NCI-H748 treated with DMSO at 0.1 percent for 48 hours (cell line): Measurements from ENCODE around the gene ABCA7.

ENCODE experiments used
- DNase-seq: peaks from one replicate; lab custom pipeline; 2025; lab: John Stamatoyannopoulos, UW

The ABCA7 gene, protein sequence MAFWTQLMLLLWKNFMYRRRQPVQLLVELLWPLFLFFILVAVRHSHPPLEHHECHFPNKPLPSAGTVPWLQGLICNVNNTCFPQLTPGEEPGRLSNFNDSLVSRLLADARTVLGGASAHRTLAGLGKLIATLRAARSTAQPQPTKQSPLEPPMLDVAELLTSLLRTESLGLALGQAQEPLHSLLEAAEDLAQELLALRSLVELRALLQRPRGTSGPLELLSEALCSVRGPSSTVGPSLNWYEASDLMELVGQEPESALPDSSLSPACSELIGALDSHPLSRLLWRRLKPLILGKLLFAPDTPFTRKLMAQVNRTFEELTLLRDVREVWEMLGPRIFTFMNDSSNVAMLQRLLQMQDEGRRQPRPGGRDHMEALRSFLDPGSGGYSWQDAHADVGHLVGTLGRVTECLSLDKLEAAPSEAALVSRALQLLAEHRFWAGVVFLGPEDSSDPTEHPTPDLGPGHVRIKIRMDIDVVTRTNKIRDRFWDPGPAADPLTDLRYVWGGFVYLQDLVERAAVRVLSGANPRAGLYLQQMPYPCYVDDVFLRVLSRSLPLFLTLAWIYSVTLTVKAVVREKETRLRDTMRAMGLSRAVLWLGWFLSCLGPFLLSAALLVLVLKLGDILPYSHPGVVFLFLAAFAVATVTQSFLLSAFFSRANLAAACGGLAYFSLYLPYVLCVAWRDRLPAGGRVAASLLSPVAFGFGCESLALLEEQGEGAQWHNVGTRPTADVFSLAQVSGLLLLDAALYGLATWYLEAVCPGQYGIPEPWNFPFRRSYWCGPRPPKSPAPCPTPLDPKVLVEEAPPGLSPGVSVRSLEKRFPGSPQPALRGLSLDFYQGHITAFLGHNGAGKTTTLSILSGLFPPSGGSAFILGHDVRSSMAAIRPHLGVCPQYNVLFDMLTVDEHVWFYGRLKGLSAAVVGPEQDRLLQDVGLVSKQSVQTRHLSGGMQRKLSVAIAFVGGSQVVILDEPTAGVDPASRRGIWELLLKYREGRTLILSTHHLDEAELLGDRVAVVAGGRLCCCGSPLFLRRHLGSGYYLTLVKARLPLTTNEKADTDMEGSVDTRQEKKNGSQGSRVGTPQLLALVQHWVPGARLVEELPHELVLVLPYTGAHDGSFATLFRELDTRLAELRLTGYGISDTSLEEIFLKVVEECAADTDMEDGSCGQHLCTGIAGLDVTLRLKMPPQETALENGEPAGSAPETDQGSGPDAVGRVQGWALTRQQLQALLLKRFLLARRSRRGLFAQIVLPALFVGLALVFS (N-terminal part only)

DNA sequence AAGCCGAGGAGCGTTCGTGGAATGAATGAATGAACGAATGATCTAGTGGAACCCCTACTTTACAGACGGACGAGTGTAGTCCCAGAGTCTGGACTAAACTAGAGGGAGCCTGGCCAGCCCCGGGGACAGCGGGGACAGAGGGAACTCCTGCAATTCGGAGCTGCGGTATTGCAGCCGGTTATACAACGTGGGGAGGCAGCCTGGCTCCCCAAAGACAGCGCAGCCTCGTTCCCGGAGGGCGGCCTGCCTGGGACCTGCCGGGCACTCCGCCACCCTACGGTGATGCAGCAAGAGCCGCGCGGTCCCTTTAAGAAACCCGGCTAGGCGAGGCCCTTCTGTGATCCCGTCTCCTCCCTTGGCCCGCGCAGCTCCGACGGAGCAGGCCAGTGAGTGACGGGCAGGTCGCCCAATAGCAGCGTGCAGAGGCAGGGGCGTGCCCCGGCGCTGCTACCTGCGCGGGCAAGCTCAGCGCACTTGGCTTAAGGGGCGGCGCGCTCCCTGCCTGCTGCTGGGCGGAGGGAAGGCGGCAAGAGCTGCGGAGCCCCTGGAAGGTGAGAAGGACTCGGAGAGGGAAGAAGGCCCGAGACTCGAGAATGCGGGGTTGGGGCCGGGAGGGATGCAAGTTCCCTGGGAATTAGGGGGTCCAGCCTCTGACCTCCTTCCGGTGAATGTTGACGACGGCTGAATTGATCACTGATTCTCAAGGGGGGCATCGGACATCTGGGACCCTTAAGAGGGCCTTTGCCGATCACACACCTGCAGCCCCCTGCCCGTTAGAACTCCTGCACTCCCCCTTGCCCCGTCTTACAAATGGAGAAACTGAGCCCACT lies at the start of gene ABCA7:
TSS of gene ABCA7 (plus strand) at position 462 of the 830 bp plus-strand sequence. CDS start 1,255 bp downstream, outside the sequence.
- peak; percentile 87 for DNase-seq

DNA sequence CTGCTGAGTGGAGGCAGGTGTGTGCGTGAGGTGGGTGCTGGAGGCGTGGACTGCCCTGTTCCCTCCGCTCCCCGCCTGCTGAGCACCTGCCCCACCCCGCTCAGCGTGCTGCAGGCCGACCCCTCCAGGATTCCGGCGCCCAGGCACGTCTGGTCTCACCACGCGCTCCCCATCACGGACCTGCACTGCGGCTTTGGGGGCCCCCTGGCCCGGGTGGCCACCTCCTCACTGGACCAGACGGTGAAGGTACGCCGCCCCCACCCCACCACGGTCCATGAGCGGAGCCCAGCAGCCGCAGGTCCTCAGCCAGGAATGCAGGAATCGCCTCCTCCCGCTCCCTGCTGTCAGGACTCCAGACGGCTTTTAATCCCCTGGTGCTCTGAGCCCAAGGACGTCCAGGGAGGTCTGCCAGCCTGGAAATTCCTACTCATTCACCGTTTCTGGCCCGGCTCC lies 49.8 kb upstream of the ABCA7 start:
- no peak for DNase-seq

DNA sequence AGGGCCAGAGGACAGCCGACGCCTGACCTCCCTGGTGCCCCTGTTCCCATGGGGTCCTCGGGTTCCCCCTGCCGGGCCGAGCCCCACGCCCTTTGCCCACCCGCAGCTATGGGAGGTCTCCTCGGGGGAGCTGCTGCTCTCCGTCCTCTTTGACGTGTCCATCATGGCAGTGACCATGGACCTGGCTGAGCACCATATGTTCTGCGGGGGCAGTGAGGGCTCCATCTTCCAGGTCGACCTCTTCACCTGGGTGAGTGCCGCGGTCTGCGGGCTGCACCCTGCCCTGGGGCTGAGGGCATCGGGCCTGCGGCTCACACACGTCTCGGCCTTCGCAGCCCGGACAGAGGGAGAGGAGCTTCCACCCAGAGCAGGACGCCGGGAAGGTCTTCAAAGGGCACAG lies 49.2 kb upstream of the ABCA7 start:
- DNase-seq, result no peak

DNA sequence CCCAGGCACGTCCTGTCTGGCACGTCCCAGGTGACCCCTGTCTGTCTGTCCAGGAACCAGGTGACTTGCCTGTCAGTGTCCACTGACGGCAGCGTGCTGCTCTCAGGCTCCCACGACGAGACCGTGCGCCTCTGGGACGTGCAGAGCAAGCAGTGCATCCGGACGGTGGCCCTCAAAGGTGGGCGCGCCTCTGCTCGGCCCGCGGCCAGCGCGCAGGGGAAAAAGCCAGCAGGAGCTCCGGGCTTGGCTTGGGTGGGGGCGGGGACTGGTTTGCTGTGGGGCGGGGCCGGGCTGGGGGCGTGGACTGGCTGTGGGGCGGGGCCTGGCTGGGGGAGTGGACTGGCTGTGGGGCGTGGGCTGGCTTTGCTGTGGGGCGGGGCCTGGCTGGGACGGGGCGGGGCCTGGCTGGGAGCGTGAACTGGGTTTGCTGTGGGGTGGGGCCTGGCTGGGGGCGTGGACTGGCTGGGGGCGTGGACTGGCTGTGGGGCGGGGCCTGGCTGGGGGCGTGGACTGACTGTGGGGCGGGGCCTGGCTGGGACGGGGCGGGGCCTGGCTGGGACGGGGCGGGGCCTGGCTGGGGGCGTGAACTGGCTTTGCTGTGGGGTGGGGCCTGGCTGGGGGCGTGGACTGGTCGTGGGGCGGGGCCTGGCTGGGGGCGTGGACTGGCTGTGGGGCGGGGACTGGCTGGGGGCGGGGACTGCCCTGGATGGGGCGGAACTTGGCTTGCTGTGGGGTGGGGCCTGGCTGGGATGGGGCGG lies 48.6 kb upstream of the ABCA7 start:
- no peak for DNase-seq

DNA sequence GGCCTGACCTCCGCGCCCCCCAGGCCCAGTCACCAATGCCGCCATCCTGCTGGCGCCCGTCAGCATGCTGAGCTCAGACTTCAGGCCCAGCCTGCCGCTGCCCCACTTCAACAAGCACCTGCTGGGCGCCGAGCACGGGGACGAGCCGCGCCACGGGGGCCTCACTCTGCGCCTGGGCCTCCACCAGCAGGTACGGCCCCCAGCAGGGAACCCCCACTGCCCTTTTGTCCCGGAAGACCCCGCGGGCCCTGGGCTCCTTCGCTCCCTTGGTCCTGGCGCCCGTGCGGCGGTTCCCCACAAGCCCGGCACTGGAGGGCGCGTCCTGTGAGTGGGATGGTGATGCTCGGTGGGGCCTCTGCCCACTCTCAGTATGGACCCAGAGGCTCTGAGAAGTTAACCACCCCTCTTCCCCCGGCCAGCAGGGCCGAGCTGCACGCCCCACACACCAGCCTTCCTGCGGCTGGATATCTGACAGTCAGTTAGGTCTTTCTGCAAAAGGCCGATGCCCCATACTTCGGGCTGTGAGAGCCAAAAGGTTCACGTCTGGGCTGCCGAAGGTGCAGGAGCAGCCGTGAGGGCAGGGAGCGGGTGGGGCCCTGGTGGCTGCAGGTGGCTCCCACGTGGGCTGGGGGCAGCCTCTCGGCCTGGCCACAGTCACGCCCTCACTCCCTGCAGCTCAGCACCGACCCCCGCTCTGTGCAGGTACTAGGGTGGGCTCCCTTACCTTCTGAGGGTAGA lies 47.8 kb upstream of the ABCA7 start:
- no peak for DNase-seq

DNA sequence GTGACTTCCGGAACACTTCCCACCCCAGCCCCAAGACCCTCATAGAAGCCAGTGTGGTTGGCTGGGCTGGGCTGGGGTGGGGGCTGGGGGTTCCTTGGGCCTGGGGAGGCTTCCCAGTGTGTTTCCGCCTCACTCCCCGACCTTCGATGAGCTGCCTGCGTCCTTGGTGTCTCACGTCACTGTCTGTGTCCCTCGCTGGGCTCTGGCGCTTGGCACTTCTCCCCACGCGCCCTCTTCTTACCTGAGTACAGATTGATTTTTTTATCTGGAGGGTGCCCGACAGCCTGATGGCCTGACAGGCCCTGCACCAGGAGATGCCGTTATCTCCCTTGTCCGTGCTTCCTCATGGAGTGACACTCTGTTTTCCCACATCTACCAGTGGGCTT lies 47.2 kb upstream of the ABCA7 start:
- no peak for DNase-seq

DNA sequence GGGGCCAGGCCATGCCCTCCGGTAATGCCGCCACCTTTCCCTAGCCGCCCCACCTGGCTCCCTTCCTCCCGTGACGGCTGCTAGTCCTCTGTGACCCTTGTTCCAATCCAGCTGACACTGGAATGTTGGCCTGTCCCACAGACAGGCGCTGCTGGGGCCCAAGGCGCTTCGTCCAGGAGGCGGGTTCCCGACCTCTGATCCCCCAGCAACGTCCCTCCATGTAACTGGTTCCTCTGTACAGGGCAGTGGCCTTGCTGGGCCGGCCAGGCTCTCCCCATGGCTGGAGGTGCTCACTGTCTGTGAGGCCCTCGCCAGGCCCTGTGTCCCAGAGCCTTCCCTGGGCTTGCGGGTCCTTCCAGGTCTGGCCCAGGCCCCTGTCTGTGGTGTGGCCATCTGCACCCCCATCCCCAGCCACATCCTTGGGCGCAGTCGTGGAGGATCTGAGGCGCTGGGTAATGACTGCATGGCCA lies 46.5 kb upstream of the ABCA7 start:
- DNase-seq, result no peak

DNA sequence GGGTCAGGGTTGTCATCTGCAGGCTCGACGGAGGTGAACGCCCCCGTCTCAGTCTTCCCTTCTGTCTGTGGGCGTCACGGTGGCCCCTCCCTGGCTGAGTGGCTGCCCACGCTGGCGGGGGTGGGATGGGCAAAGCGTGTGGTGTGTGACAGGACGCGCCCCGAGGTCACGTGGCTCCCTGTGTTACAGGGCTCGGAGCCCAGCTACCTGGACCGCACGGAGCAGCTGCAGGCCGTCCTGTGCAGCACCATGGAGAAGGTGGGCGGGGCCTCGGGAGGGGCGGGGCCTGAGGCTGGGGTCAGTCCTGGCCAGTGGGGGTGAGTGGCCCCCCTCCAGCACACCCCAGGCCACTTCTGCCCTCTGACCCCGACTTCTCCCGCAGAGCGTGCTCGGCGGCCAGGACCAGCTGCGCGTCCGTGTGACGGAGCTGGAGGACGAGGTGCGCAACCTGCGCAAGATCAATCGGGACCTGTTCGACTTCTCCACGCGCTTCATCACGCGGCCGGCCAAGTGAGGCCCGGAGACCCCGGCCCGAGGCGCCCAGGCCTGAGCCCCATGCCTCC lies 46.0 kb upstream of the ABCA7 start:
- DNase-seq, result no peak

DNA sequence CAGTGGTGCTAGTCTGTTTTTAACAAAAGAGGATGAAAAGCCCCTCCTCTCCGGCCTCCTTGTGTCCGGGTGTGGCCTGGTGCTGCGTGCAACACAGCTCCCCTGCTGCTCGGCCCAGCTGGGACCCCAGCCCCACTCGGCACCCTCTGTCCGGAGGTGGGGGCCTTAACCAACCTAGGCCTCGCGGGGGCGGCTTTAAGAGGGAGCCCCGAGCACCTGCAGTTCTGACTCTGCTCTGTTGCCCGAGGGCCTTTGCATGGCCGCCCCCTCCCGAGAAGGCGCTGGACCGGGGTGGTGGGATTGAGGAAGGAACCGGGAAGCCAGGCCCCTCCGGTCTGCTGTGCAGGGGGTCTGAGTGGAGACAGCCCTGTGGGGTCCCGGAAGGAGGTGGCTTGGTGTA lies 45.4 kb upstream of the ABCA7 start:
- no peak for DNase-seq

DNA sequence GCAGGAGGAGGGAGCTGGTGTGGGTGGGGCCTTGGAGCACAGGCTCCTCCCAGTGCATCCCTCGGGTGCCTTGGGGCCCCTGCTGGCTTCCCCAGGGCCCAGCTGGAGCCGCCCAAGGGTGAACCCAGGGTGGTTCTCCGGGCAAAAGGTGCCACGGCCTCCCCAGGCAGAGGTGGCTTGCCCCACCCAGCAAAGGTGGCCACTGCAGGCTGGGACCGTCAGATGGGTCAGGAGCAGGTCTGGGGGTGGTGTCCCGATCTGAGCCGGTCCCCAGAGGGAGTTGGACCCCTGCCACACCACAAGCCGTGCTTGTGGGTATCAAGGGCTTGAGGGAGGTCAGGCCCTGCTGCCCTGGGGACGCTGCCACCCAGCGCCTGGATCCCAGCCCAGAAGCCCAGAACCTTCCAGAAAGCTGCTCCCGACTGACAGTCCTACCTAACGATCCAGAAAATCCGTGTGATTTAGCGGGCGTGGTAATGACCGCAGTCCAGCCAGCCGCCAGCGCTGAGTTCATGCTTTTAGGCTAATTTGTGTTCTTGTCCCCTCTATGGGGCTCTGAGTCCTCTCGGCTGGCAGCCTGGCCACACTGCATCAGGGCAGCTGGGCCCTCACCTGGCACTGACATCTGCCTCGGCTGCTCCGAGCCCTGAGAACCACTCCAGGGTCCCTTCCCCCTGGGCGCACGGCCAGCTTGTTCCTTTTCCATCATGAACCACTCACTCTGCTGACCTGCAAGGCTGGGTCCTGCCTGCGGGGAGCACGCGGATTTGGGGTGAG lies 44.7 kb upstream of the ABCA7 start:
- no peak for DNase-seq

DNA sequence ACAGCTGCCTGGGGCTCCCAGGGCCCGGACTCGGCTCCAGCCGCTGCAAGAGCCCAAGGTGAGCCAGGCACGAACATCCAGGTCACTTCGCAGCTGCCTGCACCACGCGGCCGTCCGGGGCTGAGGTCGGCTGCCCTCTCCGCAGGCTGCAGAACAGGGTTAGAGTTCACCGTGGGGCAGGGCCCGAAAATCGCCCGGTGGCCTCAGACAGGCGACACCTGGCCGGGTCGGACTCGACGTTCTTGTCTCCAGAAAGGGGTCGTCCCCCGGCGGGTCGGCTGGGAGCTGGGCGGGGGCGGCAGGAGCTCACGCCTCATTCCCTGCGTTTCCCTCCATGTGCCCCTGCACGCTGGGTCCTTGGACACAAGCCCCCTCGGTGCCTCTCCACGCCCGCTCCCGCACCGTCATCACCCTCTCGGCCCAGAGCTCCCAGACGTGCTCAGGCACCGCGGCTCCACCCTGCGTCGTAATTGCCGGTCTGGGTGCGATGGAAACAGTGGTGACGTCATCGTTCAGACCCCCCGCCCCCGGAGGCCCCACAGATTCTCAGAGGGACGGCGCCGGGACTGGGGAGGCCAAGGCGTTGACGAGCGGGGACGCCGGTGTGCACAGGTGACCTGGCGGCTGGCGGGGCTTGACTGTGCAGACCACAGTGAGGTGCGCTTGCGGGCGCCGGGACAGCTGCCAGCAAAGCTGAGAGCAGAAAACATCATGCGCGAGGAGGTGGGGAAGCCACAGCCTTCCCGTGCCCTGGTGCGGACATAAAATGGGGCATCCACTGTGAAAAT lies 43.7 kb upstream of the ABCA7 start:
- DNase-seq, result no peak

DNA sequence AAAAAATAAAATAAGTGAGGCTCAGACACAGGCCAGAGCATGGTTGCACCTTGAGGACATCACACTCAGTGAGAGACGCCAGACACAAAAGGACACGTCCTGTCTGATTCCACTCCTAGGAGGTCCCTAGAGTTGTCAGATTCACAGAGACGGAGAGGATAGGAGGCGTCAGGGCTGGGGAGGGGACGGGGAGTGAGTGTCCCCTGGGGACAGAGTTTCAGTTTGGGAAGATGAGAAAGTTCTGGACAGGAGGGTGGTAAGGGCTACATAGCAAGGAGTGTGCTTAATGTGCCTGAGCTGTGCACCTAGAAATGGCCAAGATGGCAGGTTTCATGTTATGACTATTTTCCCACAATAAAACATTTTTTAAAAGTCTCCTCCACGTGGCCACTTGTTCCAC lies 41.8 kb upstream of the ABCA7 start:
- no peak for DNase-seq

DNA sequence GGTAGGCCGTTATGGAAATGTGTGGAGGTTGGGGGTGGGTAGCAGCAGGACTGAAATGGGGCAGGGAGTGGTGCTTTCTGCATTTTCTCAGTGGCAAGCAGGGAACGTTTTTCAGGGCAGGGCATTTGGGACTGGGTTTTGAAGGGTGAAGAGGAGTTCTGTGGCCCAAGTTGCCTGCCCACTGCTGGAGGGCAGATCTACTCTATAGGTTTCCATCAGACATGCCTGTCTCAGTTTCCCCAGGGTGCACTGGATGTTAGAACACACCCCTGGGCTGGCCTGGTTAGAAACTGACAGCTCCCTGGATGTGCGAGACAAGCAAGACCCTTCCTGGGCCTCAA lies 40.6 kb upstream of the ABCA7 start:
- DNase-seq, result no peak

DNA sequence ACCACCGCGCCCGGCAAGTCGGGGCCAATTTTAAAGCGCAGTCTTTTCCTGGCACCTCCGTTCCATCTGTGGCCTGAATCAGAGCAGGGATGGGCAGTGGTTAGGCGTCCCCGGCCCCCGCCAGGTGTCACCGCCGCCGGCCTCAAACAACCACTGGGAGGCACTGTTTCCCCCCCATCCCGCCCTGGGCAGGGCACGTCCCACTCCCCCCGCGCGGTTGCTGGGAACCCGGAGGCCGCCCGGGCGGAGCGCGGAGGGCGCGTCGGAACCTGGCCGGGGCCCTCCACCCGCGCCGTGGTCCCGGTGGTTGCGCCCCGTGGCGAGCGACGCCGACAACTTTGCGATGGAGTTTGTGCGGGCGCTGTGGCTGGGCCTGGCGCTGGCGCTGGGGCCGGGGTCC lies 39.8 kb upstream of the ABCA7 start, which contains the start of gene GRIN3B:
TSS of gene GRIN3B (plus strand) at position 325 of the 400 bp plus-strand sequence. CDS start at position 344, 19 bp downstream.
- DNase-seq, result no peak

DNA sequence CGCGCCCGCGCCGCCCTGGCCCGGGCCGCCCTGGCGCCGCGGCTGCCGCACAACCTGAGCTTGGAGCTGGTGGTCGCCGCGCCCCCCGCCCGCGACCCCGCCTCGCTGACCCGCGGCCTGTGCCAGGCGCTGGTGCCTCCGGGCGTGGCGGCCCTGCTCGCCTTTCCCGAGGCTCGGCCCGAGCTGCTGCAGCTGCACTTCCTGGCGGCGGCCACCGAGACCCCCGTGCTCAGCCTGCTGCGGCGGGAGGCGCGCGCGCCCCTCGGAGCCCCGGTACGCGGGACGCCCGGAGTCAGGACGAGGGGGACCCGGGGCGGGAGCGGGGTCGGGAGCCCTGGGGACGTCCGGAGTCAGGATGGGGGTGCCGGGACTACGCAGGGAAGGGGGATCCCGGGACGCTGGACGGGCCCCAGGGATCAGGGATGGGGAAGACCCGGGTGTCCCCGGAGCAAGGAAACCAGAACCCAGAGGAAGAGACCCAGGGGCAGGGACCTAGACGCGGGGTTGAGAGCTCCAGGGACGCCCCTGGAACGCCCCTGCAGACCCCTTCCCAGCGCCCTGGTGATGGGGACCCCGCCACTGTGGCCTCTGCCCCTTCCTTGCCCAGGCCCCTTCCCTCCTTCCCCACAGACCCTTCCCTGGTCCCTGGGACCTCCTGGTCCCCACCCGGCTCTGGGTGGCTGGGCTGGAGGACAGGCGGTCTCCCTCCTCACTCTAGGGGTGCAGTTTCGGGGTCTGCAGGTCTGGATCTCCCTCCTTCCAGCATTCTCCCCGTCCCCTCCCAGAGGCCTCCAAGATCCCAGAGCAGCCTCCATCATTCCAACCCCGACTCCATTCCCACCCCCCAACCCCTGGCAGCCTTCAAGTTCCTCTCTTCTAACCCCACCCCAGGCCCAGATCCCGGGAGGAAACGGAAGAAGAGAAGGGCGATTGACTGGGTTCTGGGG lies 39.0 kb upstream of the ABCA7 start:
- DNase-seq, result no peak

DNA sequence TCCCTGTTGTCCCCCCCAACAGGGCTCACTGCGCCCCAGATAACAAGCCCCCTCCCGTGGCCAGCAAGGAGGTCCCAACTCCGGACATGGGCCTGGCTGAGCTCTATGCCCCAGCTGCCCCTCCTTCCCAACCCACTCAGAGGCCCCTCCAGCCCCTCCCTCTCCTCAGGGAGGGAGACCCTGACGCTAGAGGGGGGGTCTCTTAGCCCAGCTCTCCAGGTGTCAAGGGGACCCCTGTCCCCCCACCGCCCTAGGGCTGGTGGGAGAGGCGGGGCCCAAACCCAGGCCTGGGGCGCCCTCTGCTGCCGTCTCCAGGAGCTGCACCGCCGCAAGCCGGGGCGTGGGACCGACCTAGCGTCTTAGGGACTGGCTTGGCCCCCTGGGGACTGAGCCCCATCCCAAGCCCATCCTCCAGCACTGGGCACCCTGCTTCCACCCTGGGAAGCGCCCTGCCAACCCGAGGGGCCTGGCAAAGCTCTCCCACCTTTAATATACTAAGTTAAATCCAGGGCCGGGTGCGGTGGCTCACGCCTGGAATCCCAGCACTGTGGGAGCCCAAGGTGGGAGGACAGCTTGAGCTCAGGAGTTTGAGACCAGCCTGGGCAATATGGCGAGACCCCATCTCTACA lies 38.3 kb upstream of the ABCA7 start:
- no peak for DNase-seq
